Measurements from ENCODE around the gene S100A10. TPM values are rescaled to one million over a fixed set of nuclear protein-coding genes. Genes with fewer than 3 reads are reported as not detected.

S100A10 gene
- total RNA-seq, 2 donors from 2014 or later = 40.7 to 105 TPM

- TF ChIP-seq POLR2A (IDR thresholded peaks at IDR 0.05) (no peak), CTCF (IDR thresholded peaks at IDR 0.05) (no peak)
- ATAC-seq (no peak), DNase-seq (no peak)
- 89 to 93% methylated on average over 10 of the region's 10 CpGs for WGBS, 2 donors
- intact Hi-C loops (cut with DNase I) = no loop called here
- H3K4me3 ChIP-seq = no peak overlapping the region
- H3K27me3 ChIP-seq = no peaks in the 10 kb centered on the region
- no peaks in the 10 kb centered on the region for H3K9me3 ChIP-seq
- H3K27ac ChIP-seq = peak overlapping the region in 1 of 4 donors; percentile 2
- no peaks in the 10 kb centered on the region for H3K36me3 ChIP-seq (replicated peaks in 1 of 2; ENCODE audit: insufficient read depth in 1 of 2, low read depth in 2 of 2)
- H3K4me1 ChIP-seq = peaks cover 28% of the 10 kb centered on the region
These were observed 45.2 kb upstream of the S100A10 start for GRCh38 chr1:152038871-152039270.

GRCh38 chr1:152036267-152037216, 42.9 kb upstream of the S100A10 start, which contains the start of gene S100A11:
Gene S100A11, minus strand, starts transcription at chr1:152037004. Its CDS starts 89 bp downstream, at chr1:152036915.
- peak; percentile 92 for ATAC-seq
- H3K27ac ChIP-seq = peak within 1 kb of the TSS; percentile 71 to 94 (median 90)
- H3K36me3 ChIP-seq (replicated peaks in 1 of 2; ENCODE audit: insufficient read depth in 1 of 2, low read depth in 2 of 2) = peaks cover 9 to 11% of the 10 kb centered on the region in 2 donors
- intact Hi-C loops (cut with DNase I) = no loop called here
- no peaks in the 10 kb centered on the region for H3K9me3 ChIP-seq
- TF ChIP-seq CTCF (IDR thresholded peaks at IDR 0.05) = peak in 1 of 7 experiments; percentile 3
- TF ChIP-seq POLR2A (IDR thresholded peaks at IDR 0.05) = peak; percentile 90 to 96 (median 96)
- peak within 1 kb of the TSS; percentile 5 to 47 for H3K4me3 ChIP-seq
- peaks cover 28% of the 10 kb centered on the region for H3K4me1 ChIP-seq
- H3K27me3 ChIP-seq = no peaks in the 10 kb centered on the region
- DNase-seq = peak; percentile 86 to 91 (median 91)
- 0% methylated on average over 46 to 53 of the region's 53 CpGs for WGBS, 2 donors

GRCh38 chr1:152035539-152036266, 42.0 kb upstream of the S100A10 start:
- H3K4me1 ChIP-seq = peaks cover 28% of the 10 kb centered on the region
- no peaks in the 10 kb centered on the region for H3K27me3 ChIP-seq
- ATAC-seq (no peak), DNase-seq (peak in 3 of 4 donors; percentile 22 to 31 (median 24))
- H3K9me3 ChIP-seq = no peaks in the 10 kb centered on the region
- peaks cover 9 to 13% of the 10 kb centered on the region in 2 donors for H3K36me3 ChIP-seq (replicated peaks in 1 of 2; ENCODE audit: insufficient read depth in 1 of 2, low read depth in 2 of 2)
- intact Hi-C loops (cut with DNase I) = no loop called here
- 36 to 38% methylated on average over 17 of the region's 17 CpGs for WGBS, 2 donors
- H3K4me3 ChIP-seq = peak overlapping the region; percentile 5 to 47
- H3K27ac ChIP-seq = peak overlapping the region; percentile 71 to 94 (median 90)
- TF ChIP-seq CTCF (IDR thresholded peaks at IDR 0.05) (no peak), POLR2A (IDR thresholded peaks at IDR 0.05) (no peak)

GRCh38 chr1:152034654-152035538, 41.2 kb upstream of the S100A10 start:
- Histone ChIP-seq H3K4me1 (peaks cover 28% of the 10 kb centered on the region), H3K27me3 (no peaks in the 10 kb centered on the region), H3K36me3 (replicated peaks in 1 of 2; ENCODE audit: insufficient read depth in 1 of 2, low read depth in 2 of 2) (peaks cover 9 to 14% of the 10 kb centered on the region in 2 donors), H3K9me3 (no peaks in the 10 kb centered on the region), H3K27ac (peak overlapping the region; percentile 9 to 94 (median 72)), H3K4me3 (peak overlapping the region in 1 of 2 donors; percentile 47)
- WGBS, 2 donors = 17 to 25% methylated on average over 8 of the region's 8 CpGs
- TF ChIP-seq POLR2A (IDR thresholded peaks at IDR 0.05) = no peak
- peak in 6 of 7 experiments; percentile 20 to 58 (median 53) for TF ChIP-seq CTCF (IDR thresholded peaks at IDR 0.05)
- intact Hi-C loops (cut with DNase I) = no loop called here
- peak in 3 of 4 donors; percentile 42 to 57 (median 44) for DNase-seq
- peak; percentile 38 for ATAC-seq

All from body of pancreas (tissue), 4 donors.